Activated T-helper 2 cell treated with anti-CD3 and anti-CD28 coated beads, Interferon-gamma antibody, Interleukin-2, Interleukin-4, amounts not matched to agents 10 μg/mL and 5 μg/mL and 100 μg/mL, durations not matched to agents 14 hours and 24 hours and 36 hours (primary cell): ENCODE measurements around the gene DIPK1B. TPM values are rescaled to one million over a fixed set of nuclear protein-coding genes. Genes with fewer than 3 reads are reported as not detected.

ENCODE experiments used
- DNase-seq: peaks from one replicate; pipeline ENCODE4 v3.0.0; 2021; ENCODE audit warnings: low spot score
- H3K27ac Mint-ChIP-seq: one replicate; pipeline ENCODE4 v1.8.0; 2021; ENCODE audit warnings: mixed read lengths
- H3K27me3 Mint-ChIP-seq: one replicate; pipeline ENCODE4 v1.8.0; 2021; ENCODE audit warnings: low read depth, mixed read lengths
- H3K36me3 Mint-ChIP-seq: one replicate; pipeline ENCODE4 v1.8.0; 2021; ENCODE audit warnings: low read depth, mixed read lengths
- H3K4me1 Mint-ChIP-seq: one replicate; pipeline ENCODE4 v1.8.0; 2021; ENCODE audit warnings: low read depth, mixed read lengths
- H3K4me3 Mint-ChIP-seq: one replicate; pipeline ENCODE4 v1.8.0; 2021; ENCODE audit warnings: low read depth, mild to moderate bottlenecking, moderate library complexity, mixed read lengths
- H3K9me3 Mint-ChIP-seq: one replicate; pipeline ENCODE4 v1.8.0; 2021; ENCODE audit warnings: mixed read lengths
- intact Hi-C: fragments of 100-400 bp; cut with micrococcal nuclease; formaldehyde crosslinking; loops from one replicate; pipeline ENCODE4 v1.15.1; 2023
- total RNA-seq: library from RNA; stranded (reverse); gene quantifications from 2 replicates; pipeline ENCODE4 v1.2.3, GENCODE V29; 2022

The DIPK1B gene
- total RNA-seq, 1 donor from 2014 or later = 3.4 TPM

DNA sequence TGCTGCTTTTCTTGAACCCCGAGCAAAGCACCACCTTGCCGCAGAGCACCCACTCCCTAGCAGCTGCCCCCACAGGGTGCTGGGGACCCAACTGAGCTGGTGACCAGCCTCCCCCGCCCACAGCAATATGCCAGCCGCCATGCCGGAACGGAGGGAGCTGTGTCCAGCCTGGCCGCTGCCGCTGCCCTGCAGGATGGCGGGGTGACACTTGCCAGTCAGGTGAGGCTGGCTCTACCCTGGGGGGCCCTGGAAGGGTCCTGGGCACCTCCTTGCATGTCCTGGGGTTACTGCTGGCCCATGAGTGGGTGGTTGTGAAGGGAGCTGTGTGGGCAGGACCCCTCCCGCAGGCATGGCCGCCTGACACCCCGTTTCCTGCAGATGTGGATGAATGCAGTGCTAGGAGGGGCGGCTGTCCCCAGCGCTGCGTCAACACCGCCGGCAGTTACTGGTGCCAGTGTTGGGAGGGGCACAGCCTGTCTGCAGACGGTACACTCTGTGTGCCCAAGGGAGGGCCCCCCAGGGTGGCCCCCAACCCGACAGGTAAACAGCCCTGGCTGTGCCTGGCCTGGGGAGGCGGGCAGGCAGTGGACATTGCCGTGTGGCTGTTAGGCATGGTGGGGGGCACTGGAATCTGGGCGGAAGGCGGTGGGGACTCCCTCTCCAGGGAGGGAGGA lies 42.4 kb upstream of the DIPK1B start:
- no peak for DNase-seq
- intact Hi-C loops = no loop called here
- H3K9me3 Mint-ChIP-seq = no peaks in the 10 kb centered on the region
- H3K27me3 Mint-ChIP-seq = peaks cover 9% of the 10 kb centered on the region
- H3K4me1 Mint-ChIP-seq = no peaks in the 10 kb centered on the region
- no peak overlapping the region for H3K4me3 Mint-ChIP-seq
- H3K27ac Mint-ChIP-seq = no peak overlapping the region
- H3K36me3 Mint-ChIP-seq = no peaks in the 10 kb centered on the region

DNA sequence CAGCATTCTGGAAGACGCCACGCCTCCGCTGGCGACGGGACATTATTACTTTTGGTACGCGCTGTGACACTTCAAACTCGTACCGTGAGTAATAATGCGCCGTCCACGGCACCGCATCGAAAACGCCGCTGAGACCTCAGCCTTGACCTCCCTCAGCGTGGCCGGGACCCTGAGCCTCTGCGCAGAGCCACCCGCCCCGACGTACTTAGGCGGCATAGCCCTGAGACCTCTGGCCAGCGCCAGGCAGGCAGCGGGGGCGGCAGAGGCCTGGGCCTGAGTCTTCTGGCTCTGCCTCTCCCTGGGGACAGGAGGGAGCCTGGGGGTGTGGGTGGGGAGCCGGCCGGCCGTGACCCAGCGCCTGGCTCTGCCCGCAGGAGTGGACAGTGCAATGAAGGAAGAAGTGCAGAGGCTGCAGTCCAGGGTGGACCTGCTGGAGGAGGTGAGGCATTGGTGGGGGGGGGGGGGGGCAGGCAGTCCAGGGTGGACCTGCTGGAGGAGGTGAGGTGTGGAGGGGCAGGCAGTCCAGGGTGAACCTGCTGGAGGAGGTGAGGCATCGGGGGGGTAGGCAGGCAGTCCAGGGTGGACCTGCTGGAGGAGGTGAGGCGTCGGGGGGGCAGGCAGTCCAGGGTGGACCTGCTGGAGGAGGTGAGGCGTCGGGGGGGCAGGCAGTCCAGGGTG lies 41.7 kb upstream of the DIPK1B start:
- intact Hi-C loops = no loop called here
- no peak for DNase-seq
- Mint-ChIP-seq H3K36me3 (no peaks in the 10 kb centered on the region), H3K9me3 (no peaks in the 10 kb centered on the region), H3K27ac (no peak overlapping the region), H3K4me1 (no peaks in the 10 kb centered on the region), H3K4me3 (no peak overlapping the region), H3K27me3 (peaks cover 6% of the 10 kb centered on the region)

DNA sequence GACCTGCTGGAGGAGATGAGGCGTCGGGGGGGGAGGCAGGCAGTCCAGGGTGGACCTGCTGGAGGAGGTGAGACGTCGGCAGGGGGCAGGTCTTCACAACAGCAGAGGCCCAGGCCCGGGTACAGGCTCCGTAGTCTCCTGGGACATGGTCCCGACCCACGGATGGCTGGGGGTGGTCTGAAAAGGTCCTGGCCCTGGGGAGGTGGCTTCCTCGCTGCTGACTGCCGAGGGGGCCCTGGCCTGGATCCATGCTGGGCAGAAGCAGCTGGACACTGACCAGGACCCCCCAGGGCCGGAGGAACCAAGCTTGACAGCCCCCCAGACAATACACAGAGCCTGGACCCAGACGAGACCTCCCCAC lies 41.1 kb upstream of the DIPK1B start:
- H3K4me1 Mint-ChIP-seq = no peaks in the 10 kb centered on the region
- H3K36me3 Mint-ChIP-seq = no peaks in the 10 kb centered on the region
- peaks cover 6% of the 10 kb centered on the region for H3K27me3 Mint-ChIP-seq
- no peaks in the 10 kb centered on the region for H3K9me3 Mint-ChIP-seq
- H3K27ac Mint-ChIP-seq = no peak overlapping the region
- intact Hi-C loops = no loop called here
- no peak for DNase-seq
- no peak overlapping the region for H3K4me3 Mint-ChIP-seq

DNA sequence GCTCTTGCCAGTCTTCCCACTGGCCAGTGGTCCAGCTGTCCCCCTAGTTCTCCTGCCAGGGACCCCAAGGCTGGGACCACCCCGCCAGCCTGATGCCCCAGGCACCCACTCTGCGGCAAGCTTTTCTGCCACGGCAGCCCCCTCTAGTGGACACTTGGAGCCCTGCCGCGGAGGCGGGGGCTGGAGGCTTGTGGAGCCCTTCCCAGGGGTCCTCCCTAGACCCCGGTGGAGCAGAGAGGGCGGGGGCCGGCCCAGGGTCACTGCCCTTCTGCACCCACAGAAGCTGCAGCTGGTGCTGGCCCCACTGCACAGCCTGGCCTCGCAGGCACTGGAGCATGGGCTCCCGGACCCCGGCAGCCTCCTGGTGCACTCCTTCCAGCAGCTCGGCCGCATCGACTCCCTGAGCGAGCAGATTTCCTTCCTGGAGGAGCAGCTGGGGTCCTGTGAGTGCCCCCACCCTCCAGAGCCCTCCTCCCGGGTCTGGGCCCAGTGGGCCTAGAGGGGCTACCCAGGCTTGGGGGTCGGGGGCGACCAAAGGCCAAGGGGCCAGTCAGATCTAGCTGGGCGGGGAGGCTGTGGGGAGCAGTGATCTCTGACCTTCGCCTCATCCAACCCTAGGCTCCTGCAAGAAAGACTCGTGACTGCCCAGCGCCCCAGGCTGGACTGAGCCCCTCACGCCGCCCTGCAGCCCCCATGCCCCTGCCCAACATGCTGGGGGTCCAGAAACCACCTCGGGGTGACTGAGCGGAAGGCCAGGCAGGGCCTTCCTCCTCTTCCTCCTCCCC lies 40.5 kb upstream of the DIPK1B start:
- H3K36me3 Mint-ChIP-seq = no peaks in the 10 kb centered on the region
- H3K4me3 Mint-ChIP-seq = no peak overlapping the region
- peaks cover 2% of the 10 kb centered on the region for H3K27me3 Mint-ChIP-seq

DNA sequence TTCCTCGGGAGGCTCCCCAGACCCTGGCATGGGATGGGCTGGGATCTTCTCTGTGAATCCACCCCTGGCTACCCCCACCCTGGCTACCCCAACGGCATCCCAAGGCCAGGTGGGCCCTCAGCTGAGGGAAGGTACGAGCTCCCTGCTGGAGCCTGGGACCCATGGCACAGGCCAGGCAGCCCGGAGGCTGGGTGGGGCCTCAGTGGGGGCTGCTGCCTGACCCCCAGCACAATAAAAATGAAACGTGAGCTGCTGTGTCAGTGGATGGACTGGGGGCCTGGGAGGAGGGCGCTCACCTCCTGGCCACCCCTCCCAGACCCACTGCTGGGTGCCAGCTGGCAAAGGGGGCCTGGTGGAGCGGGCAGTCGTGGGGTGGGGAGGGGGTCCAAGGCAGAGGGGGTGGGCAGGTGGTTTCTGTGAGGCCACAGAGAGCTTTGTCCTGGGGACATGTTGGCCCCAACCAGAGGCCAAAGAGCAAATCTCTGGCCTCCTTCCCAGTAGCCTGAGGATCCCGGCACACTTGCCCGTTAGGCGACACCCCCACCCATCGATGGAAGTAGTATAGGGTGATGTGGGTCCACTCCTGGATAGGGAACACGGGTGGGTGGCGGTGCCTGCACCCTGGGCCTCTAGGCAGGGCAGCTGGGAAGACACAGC lies 39.8 kb upstream of the DIPK1B start:
- intact Hi-C loops = no loop called here
- DNase-seq = no peak
- H3K4me1 Mint-ChIP-seq = no peaks in the 10 kb centered on the region
- H3K27ac Mint-ChIP-seq = no peak overlapping the region
- H3K36me3 Mint-ChIP-seq = no peaks in the 10 kb centered on the region
- peaks cover 2% of the 10 kb centered on the region for H3K27me3 Mint-ChIP-seq
- H3K9me3 Mint-ChIP-seq = no peaks in the 10 kb centered on the region
- H3K4me3 Mint-ChIP-seq = no peak overlapping the region

More for the DNA sequence above, 40.5 kb upstream of the DIPK1B start:
- intact Hi-C loops = no loop called here
- DNase-seq = no peak
- Mint-ChIP-seq H3K9me3 (no peaks in the 10 kb centered on the region), H3K27ac (no peak overlapping the region), H3K4me1 (no peaks in the 10 kb centered on the region)

DNA sequence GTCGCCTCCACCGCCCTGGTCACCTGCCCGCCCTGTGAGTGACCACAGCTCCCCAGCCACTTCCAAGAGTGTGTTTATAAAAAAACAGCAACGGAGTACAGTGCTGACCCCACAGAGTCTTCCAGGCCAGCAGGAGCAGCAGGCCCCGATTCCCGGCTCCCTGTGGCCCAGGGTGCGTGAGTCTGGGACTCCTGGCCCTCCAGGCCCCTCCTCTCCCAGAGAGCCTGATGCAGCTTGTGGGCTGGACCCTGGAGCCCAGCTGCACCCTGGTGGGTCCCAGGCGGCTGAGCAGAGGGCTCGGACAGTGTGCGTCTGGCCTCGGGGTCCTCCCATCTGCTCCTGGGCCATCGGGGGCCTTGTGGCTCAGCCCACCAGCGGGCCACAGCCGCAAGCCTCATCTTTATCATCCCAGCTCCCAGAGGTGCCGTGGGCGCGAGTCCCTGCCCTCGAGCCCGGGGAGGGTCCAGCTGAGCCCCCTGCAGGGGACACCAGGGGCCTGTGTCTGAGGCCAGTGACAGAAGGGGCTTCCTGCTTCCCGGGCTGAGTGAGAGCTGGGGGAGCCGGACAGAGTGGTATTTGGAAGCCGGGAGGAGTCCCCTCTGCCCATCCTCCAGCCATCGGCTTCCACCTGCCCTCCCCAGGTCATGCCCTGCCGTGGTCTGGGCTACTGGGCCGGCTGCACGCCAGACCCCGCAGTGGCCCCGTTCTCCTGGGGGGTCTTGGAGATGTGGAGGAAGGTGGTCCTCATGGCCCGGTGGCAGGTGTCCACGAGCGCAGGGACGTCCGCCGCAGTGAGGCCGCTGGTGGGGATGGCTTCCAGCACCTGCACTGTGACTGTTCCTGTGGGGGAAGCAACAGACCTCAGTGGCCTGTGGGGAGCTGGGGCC lies 39.0 kb upstream of the DIPK1B start:
- no peak for DNase-seq
- no peak overlapping the region for H3K27ac Mint-ChIP-seq
- H3K36me3 Mint-ChIP-seq = no peaks in the 10 kb centered on the region
- no peak overlapping the region for H3K4me3 Mint-ChIP-seq
- H3K9me3 Mint-ChIP-seq = no peaks in the 10 kb centered on the region
- no peaks in the 10 kb centered on the region for H3K4me1 Mint-ChIP-seq
- H3K27me3 Mint-ChIP-seq = peaks cover 2% of the 10 kb centered on the region
- intact Hi-C loops = no loop called here

DNA sequence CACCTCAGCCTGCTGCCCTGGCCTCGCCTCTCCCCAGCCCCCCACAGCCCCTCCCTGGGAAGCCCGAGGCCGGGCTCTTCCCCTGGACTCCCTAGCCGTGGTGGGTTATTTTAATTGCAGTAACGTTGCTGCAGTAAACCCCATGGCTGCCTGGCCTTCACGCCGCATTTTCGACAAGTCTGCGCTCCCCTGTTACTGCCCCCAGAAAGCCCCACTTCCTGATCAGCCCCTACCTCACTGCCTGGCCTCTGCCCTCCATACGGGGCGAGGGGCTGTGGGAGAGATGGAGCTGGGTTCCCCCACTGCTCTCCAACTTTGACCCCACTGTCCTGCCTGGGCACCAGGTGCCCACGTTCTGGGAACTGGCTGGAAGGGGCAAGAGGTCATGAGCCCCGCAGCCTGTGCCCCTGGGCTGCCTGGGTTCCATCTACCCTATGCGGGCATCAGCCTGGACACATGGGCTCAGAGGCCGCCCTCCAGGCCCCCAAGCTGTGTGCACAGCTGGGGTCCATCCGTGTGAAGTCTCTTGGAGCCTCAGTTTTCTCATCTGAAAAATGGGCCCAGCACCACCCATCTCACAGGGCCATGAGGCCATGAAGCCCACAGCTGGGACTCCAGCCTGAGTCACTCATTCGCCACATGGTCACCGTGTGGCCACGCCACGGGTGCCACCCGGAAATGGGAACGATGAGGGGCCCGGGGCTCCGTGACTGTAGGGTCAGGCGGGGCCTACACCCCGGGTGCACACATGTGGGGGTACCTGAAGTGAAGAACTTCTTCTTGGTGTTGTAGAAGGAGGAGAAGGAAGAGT lies 38.2 kb upstream of the DIPK1B start:
- no peak for DNase-seq
- Mint-ChIP-seq H3K27ac (no peak overlapping the region), H3K27me3 (no peaks in the 10 kb centered on the region), H3K4me3 (no peak overlapping the region), H3K36me3 (no peaks in the 10 kb centered on the region), H3K4me1 (no peaks in the 10 kb centered on the region), H3K9me3 (no peaks in the 10 kb centered on the region)
- intact Hi-C loops = no loop called here

DNA sequence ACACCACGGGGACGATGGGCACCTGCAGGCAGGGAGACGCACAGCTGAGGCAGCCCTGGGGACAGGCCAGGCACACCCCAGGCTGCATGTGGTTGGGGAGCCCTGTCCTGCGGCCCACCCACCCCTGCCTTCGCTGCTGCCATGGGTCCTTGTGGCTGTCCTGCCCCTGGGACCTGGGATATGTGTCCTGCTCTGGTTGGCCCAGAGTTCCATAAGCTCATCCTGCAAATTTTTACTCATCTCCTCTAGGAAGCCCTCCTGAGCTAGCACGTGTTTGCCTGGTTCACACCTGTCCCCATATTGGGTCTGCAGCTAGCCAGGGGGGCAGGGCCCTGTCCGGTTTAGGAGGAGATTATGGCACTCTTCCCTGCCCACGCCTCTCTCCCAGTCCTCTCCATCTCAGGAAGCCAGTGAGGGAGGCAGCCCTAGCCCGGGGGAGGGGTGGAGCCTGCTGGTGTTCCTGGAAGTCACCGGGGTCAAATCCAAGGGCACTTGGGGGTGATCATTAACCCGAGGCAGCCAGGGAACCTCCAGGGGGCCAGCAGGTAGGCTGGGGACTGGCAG lies 37.5 kb upstream of the DIPK1B start:
- H3K27ac Mint-ChIP-seq = no peak overlapping the region

DNA sequence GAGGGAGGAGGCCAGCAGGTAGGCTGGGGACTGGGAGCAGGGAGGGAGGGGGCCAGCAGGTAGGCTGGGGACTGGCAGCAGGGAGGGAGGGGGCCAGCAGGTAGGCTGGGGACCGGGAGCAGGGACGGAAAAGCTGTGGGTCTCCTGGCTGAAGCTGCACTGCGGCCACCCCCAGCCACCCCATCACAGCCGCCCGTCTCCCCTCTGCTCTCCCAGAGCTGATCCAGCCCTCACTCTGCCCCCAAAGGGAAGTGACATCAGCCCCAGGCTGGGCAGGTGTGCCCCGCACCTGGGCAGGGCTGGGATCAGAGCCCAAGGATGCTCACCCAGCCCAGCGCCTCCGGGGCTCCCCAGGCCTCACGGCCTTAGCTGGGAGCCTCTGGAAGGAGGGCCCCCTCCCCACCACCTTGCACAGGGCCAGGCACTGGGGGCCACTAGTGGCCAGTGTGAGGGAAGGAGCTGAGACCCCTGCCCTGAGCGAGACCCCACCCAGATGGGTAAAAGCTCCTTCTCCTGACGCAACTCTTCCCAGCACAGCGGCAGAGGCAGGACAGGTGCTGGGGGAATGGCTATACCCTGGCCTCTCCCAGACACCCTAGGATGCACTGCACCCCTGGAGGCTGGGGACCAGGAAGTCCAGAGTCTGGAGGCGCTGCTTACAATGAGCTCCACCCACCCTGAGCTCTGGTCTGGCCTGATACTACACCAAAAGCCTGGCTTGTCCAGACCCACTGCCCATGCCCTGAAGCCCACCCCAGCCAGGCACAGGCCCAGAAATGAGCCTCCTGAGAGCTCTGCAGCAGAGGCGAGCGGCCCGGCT lies 36.7 kb upstream of the DIPK1B start:
- H3K36me3 Mint-ChIP-seq = no peaks in the 10 kb centered on the region
- intact Hi-C loops = no loop called here
- no peak for DNase-seq
- no peaks in the 10 kb centered on the region for H3K4me1 Mint-ChIP-seq
- no peak overlapping the region for H3K4me3 Mint-ChIP-seq
- H3K9me3 Mint-ChIP-seq = no peaks in the 10 kb centered on the region
- H3K27me3 Mint-ChIP-seq = no peaks in the 10 kb centered on the region
- H3K27ac Mint-ChIP-seq = no peak overlapping the region

More for the DNA sequence above, 37.5 kb upstream of the DIPK1B start:
- Mint-ChIP-seq H3K4me3 (no peak overlapping the region), H3K4me1 (no peaks in the 10 kb centered on the region), H3K9me3 (no peaks in the 10 kb centered on the region), H3K27me3 (no peaks in the 10 kb centered on the region), H3K36me3 (no peaks in the 10 kb centered on the region)
- no peak for DNase-seq
- intact Hi-C loops = no loop called here

DNA sequence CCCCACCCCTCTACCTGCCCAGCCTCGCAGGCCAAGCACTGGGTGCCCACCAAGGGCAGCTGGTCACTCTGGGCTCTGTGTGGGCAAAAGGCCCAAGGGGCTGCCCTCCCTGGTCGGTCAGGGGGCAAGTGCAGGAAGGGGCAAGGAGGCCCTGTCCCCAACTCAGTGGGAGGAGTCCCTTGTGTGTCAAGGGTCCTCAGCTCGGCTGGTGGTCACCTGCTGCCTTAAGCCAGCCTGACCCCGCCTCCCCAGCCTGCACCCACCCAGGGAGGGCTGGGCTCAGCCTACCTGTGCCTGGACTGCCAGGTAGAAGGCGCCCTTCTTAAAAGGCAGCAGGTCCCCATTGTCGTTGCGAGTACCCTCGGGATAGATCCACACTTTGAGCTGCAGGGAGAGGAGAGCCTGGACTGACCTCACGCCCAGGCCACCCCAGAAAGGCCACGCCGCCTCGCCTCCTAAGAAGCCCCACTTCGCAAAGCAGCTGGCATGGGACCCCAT lies 36.0 kb upstream of the DIPK1B start:
- DNase-seq = no peak
- H3K9me3 Mint-ChIP-seq = no peaks in the 10 kb centered on the region
- no peak overlapping the region for H3K27ac Mint-ChIP-seq
- no peaks in the 10 kb centered on the region for H3K4me1 Mint-ChIP-seq
- H3K27me3 Mint-ChIP-seq = no peaks in the 10 kb centered on the region
- no peak overlapping the region for H3K4me3 Mint-ChIP-seq
- intact Hi-C loops = no loop called here
- no peaks in the 10 kb centered on the region for H3K36me3 Mint-ChIP-seq
